GM12892 (cell line): ENCODE results near the gene TNS3.

Experiments
- POLR2A ChIP-seq: IDR thresholded peaks from 2 replicates; pipeline ENCODE4 v1.6.1; 2011; ENCODE audit warnings: low read depth, low read length, control low read depth
- POLR2AphosphoS5 ChIP-seq: IDR thresholded peaks from 2 replicates; pipeline ENCODE4 v1.6.1; 2011; ENCODE audit warnings: low read depth, low read length, control low read depth
- TAF1 ChIP-seq: IDR thresholded peaks from 2 replicates; pipeline ENCODE4 v1.6.1; 2011; ENCODE audit warnings: low read depth, mild to moderate bottlenecking, control low read depth, low read length, borderline replicate concordance

DNA sequence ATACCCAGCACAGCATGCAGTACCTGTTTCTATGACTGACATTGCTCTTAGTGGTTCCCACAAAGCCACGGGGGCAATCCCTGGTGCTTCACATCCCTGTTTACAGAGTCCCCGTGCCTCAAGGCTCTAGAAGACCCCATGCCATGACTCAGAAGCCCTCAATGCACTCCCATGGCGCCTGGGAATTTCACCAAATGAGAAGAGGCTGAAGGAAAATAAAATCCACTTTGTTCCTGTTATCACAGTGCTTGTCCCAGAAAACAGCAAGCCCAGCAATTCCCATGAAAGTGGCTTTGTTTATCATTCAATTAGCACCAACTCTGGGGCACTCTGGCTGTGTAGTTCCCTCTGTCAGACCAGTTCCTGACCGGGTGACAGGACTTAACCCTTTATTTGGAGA, 268.3 kb downstream of the TNS3 start:
- TF ChIP-seq POLR2AphosphoS5 (no peak), POLR2A (no peak), TAF1 (no peak)
